AG04449 (cell line): ENCODE measurements around the gene MPP4.

Source experiments
- CTCF ChIA-PET: fragments of 350-600 bp; formaldehyde crosslinking; extraction: SDS; loops from one replicate; lab custom pipeline; 2021; ENCODE audit warnings: antibody characterized with exemption; lab: Yijun Ruan, JAX
- POLR2A ChIA-PET: fragments of 400-600, 350-600 bp; formaldehyde crosslinking; extraction: SDS; loops from one replicate; lab custom pipeline; 2020; ENCODE audit warnings: antibody characterized with exemption, inconsistent platforms; lab: Yijun Ruan, JAX
- DNase-seq: peaks from one replicate; pipeline ENCODE4 v3.0.0-alpha.2; 2010; ENCODE audit warnings: low read depth, low spot score
- H3K4me3 ChIP-seq: 2 replicates; pipeline ENCODE4 v1.5.1; 2011; ENCODE audit warnings: low read depth, mild to moderate bottlenecking, control low read depth, low read length
- CTCF ChIP-seq: IDR thresholded peaks from one replicate; pipeline ENCODE4 v1.5.1; 2011; ENCODE audit warnings: mild to moderate bottlenecking, moderate library complexity, low read length, control low read depth, inconsistent platforms; ENCODE audit not compliant: insufficient read depth; ENCODE audit errors: missing control alignments

Gene MPP4

GRCh38 chr2:201698588-201699226, at the start of gene MPP4:
Gene MPP4, minus strand, starts transcription at chr2:201698644. Its CDS starts 4,690 bp downstream, at chr2:201693954.
- no peak for TF ChIP-seq CTCF
- POLR2A ChIA-PET = interaction anchor here (0.6 to 1.3 kb wide), 4 partner anchors 20 to 502 kb away, joined by 3 read pairs; partner anchors contain the start of gene ALS2
- H3K4me3 ChIP-seq = peak within 1 kb of the TSS; percentile 1
- DNase-seq = no peak
- CTCF ChIA-PET = interaction anchor here (1.2 to 2.3 kb wide), 4 partner anchors 9 to 466 kb away, joined by 3 to 9 read pairs (median 4); no protein-coding TSS in a partner anchor

DNA sequence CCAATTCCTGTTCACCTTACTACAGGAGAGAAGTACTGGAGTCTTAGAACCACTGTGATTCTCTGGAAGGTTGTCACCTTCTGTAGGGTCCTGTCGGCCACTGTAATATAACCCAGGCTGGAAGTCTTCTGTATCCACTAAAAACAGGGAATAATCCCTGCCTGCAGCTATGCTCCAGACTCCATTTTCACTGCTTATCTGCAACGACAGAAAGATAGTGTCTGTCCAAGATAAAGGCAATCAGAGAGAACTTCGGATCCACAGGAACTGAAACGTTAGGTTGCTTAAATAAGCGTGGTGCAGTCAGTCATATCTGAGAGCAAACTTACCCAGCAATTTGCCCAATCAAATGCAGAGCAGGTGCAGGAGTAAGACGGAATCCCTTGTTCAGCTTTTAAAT, 48.1 kb upstream of the MPP4 start:
- no peak overlapping the region for H3K4me3 ChIP-seq
- CTCF ChIA-PET = no interaction called here
- no peak for DNase-seq
- no peak for TF ChIP-seq CTCF
- POLR2A ChIA-PET = no interaction called here

DNA sequence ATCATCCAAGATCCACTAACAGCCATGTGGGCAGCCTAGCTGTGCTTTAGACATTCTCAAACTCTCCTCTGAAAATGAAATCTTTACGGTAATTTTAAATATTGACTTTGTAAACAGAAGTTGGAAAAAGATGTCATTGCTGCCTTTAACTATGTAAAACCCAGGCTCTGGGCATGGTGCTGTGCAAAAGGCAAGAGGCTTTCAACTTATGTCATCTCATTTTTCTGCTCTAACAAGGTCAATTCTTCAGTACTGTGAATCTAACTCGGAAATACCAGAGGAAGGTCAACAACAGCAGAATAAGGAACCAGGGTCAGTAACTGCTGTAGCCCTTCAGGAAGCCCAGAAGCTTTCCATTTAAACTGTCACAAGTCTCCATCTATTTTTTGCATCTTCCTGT, 37.0 kb upstream of the MPP4 start:
- CTCF ChIA-PET = no interaction called here
- POLR2A ChIA-PET = no interaction called here
- no peak overlapping the region for H3K4me3 ChIP-seq
- no peak for DNase-seq
- TF ChIP-seq CTCF = no peak

DNA sequence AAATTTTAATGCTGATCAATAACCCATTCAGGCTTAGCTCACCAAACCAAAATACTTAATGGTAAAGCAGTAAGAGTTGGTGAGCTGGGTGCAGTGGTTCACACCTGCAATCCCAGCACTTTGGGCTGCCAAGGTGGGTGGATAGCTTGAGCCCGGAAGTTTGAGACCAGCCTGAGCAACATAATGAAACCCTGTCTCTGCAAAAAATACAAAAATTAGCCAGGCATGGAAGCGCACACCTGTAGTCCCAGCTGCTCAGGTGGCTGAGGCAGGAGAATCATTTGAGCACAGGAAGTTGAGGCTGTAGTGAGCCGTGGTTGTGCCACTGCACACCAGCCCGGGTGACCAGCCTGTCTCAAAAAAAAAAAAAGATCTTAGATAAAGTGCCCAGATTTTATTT, 35.7 kb upstream of the MPP4 start:
- no peak for TF ChIP-seq CTCF
- H3K4me3 ChIP-seq = no peak overlapping the region
- ChIA-PET CTCF (no interaction called here), POLR2A (no interaction called here)
- no peak for DNase-seq

- no peak for DNase-seq
- ChIA-PET CTCF (no interaction called here), POLR2A (no interaction called here)
- TF ChIP-seq CTCF = no peak
- no peak overlapping the region for H3K4me3 ChIP-seq
These were observed 35.1 kb upstream of the MPP4 start for GRCh38 chr2:201733544-201733943.

DNA sequence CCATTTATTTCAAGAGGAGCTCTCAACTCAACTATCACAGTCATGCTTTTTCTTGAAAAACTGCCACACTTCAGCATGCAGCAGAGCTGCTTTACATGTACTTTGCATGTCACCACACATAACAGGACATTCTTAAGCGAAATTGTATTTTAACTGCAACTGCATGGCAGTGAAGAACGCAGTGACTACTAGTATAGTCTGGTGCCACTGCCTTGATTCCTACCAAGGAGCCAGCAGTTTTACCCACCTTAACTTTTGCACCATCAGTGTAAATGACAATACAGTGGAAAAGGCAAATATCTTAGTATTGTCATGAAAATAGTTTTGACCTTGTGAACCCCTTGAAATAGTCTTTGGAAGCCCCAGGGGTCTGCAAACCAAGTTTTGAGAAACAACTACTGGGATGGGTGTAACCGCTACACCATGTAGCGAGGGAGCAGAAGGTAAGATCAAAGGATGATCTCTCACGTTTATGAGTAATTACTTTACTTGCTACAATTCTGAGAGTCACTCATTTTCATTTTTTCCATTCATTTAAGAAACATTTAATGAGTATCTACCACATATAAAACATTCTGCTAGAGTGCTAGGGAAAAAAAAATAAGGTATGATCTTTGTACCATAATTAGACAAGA, 32.3 kb upstream of the MPP4 start:
- DNase-seq = no peak
- POLR2A ChIA-PET = no interaction called here
- CTCF ChIA-PET = no interaction called here
- no peak for TF ChIP-seq CTCF
- H3K4me3 ChIP-seq = no peak overlapping the region
